ES-I3 (cell line): ENCODE results near the gene DRAP1.

Experiments used
- H3K36me3 ChIP-seq: 2 replicates; pipeline ENCODE4 v1.6.1; 2013; ENCODE audit warnings: mild to moderate bottlenecking, low read length, control low read depth, moderate library complexity; ENCODE audit not compliant: insufficient read depth
- H3K4me1 ChIP-seq: 2 replicates; pipeline ENCODE4 v1.6.1; 2013; ENCODE audit warnings: mild to moderate bottlenecking, control low read depth, low read length; ENCODE audit not compliant: insufficient read depth
- H3K9ac ChIP-seq: 2 replicates; pipeline ENCODE4 v1.6.1; 2013; ENCODE audit warnings: low read depth, mild to moderate bottlenecking, low read length, moderate library complexity
- H3K9me3 ChIP-seq: 2 replicates; pipeline ENCODE4 v1.6.1; 2013; ENCODE audit warnings: mild to moderate bottlenecking, low read length, moderate library complexity; ENCODE audit not compliant: control insufficient read depth, insufficient read depth

DRAP1 gene

DNA sequence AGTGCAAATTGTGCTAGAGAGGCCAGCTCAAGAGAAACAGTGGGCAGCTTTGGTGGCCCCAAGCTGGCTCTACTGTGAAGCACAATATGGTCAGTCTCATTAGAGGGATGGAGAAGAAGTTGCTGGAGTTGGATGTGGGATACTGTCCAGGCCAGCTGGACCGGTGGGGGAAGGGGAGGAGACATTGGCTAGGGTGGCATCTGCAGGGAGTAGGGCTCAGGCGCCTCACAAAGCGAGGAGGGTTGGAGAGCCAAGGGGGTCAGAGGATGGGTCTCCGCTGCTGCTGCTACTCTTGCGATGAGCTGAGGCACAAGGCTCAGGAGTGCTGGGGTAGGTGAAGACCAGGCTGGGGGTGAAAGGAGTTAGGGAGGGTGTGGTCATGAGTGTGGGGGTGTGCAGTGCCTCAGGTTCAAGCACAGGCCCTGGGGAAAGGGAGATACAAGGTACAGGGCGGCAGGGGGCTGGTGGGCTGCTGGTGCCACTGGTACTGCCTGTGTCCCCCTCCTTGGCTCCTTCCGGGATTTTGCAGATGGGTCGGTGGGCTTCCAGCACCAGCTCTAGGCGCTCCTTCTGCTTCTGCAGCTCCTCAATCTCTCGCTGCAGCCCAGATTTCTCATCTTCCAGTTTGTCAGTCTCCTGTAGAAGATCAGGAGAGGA is 26.4 kb upstream of the DRAP1 start:
- Histone ChIP-seq H3K9ac (no peak overlapping the region), H3K9me3 (no peaks in the 10 kb centered on the region), H3K36me3 (peaks cover 5% of the 10 kb centered on the region; the same call in 1 of the 2 replicates), H3K4me1 (peaks cover 7% of the 10 kb centered on the region; the same call in 1 of the 2 replicates)

DNA sequence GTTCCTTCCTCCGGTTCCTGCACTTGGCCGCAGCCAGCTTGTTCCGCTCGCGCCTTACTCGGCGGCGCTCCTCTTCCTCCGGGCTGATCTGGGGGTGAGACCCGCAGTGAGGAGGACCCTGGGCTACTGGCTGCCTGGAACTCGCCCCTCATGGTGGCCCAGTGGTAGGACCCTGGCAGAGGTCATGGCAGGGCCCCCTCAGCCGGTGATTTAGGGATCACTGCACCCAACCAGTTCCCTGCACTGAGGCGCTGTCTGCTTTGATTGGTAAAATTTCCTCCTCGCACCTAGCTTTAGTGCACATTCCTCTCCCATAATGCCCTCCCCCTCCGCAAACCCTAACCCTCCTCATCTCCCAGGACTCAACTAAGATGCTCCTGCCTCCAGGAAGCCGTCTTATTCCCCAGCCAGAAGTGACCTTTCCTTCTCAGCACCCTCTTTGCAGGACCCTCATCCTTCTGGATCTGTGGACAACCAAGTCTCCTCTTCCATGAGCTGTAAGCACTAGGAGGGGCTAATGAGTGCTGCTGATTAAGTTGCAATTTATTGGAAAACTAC is 25.1 kb upstream of the DRAP1 start:
- Histone ChIP-seq H3K9ac (no peak overlapping the region), H3K36me3 (peaks cover 5% of the 10 kb centered on the region; the same call in 1 of the 2 replicates), H3K4me1 (peaks cover 7% of the 10 kb centered on the region; the same call in 1 of the 2 replicates), H3K9me3 (no peaks in the 10 kb centered on the region)

DNA sequence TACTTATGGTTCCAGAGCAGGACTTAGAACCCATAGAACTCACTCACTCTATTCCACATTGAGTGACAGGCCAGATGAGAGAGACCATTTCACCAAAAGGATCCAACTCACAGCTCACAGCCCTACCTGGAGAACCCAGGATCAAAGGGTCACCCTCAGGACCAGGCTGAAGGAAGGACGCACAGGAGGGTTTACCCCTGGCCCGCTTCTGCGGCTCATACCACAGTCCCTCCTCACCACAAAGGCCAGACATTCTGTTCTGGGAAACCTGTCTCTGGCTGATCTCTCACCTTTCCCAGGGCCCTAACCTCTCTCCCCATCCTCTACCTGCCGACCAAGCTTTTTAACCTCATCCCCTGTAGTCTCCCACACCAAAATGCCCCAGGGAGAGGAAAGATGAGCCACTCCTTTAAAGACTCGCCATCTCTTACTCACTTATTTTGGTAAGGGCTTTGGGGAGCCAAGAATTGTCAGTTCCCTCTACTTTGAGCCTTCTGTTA is 23.7 kb upstream of the DRAP1 start:
- no peak overlapping the region for H3K9ac ChIP-seq
- H3K4me1 ChIP-seq = no peaks in the 10 kb centered on the region; the same call in 1 of the 2 replicates
- H3K9me3 ChIP-seq = no peaks in the 10 kb centered on the region
- peaks cover 5% of the 10 kb centered on the region; the same call in 1 of the 2 replicates for H3K36me3 ChIP-seq

DNA sequence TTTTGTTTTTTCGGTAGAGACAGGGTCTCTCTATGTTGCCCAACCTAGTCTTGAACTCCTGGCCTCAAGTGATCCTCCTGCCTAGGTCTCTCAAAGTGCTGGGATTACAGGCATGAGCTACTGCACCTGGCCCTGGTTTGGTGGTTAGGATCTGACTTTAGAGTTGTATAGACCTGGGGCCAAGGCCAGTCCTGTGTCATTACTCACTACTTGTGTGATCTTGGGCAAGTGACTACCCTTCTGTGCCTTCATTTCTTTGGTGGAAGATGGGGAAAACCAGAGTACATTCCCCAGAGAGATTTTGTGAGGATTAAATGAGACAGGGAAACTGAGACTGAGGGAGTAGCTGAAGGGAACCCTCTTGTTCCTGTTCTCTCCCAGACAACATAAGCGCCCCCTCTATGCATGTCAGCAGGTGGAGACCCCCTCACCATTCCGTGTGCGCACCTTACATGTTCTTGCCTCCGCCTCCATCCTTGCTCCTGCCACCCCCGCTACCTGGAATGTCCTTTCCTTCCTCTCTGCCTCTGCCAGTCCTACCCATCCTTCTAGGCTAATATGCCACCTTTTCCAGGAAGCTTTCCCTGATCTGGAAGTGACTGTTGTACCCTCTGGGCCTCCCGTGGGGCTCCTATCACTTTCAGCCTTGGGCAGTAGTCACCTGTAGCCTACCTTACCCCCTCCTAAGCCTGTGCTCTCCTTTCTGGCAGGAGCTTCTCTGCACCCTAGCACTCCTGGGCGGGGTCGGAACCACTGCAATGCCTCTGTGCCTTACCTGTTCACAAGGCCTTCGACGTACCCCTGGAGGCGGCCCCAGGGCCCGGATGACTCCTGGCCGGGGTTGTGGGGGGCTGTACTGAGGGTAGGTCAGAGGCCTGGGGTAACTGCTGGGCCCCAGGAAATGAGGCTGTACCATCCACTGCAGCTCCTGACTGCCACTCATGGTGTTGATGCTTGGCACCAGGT is 22.9 kb upstream of the DRAP1 start:
- Histone ChIP-seq H3K4me1 (no peaks in the 10 kb centered on the region; the same call in 1 of the 2 replicates), H3K9me3 (no peaks in the 10 kb centered on the region), H3K9ac (no peak overlapping the region), H3K36me3 (peaks cover 5% of the 10 kb centered on the region; the same call in 1 of the 2 replicates)

DNA sequence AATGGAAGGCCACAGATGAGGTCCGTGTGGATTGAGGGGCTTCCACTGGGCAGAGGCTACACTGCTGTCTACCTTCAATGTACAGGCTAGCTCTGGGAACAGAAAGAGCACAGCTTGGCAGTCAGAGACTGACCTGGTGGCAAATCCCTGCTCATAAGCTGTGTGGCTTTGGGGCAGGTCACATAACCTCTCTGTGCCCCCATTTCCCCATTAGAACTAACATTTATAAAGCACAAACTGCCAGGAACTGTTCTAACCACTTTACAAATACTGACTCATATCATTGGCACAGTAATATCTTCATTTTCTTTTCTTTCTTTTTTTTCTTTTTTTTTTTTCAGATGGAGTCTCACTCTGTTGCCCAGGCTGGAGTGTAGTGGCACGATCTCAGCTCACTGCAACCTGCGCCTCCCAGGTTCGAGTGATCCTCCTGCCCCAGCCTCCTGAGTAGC is 22.2 kb upstream of the DRAP1 start:
- Histone ChIP-seq H3K9ac (no peak overlapping the region), H3K36me3 (peaks cover 5% of the 10 kb centered on the region; the same call in 1 of the 2 replicates), H3K4me1 (peaks cover under 1% of the 10 kb centered on the region; the same call in 1 of the 2 replicates), H3K9me3 (no peaks in the 10 kb centered on the region)

DNA sequence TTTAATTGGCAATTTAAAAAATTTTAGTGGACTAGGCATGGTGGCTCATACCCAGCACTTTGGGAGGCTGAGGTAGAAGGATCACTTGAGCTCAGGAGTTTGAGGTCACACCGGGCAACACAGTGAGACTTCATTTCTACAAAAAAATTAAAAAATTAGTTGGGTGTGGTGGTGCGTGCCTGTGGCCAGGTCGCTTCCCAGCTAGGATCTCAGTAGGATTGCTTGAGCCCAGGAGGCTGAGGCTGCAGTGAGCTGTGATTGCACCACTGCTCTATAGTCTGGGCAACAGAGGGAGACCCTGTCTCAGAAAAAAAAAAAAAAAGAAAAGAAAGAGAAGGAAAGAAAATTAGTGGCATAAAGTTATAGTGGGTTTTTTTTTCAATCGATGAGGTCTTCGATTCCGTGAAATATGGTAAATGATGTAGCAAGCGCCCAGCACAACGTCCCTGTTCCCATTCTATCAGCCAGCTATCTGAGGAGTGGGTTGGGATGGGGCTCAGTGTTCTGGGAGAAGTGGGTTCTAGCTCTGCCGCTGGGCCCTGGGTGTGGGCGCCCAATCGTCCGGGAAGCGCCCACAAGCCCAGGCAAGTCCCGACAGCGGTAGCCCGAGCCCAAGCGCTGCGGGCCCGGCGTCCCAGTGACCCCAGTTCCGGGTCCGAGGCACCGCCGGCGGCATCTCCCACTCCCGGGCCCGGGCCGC is 20.4 kb upstream of the DRAP1 start:
- Histone ChIP-seq H3K4me1 (peaks cover 14% of the 10 kb centered on the region), H3K9ac (peak overlapping the region; percentile 87), H3K9me3 (no peaks in the 10 kb centered on the region), H3K36me3 (peaks cover 5% of the 10 kb centered on the region; the same call in 1 of the 2 replicates)

DNA sequence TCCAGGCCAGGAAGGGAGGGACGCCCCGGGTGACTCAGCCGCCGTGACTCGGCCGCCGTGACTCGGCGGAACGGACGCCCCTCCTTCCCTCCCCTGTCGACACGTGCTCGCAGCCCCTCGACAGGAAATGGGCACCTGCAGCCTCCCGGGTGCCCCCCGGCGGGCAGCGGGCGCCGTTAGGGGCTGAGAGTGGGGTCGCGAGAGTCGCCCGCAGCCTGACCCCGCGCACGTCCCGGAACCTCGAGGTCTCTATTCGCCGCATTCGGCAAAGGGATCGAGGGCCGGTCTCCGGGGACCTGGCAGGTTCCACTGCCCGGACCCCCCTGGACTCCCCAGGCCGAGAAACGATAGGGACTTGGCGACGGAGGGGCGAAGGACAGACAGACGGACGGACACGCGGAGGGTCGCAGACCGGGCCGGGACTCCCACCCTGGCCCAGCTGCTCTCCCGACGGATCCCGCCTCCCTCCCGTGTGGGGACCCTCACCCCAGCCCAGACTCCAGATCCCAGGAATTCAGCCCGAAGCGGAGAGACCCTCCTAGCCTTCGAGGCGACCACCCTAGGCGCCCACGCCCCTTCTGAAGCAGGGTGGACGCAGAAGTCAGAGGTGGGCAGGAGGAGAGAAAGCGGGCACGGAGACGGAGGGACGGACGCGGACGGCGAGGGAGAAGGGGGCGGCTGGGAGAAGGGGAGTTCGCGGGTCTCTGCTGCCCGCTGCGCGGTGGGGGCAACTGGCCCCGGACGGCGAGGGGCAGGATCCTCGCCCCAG is 19.7 kb upstream of the DRAP1 start:
- no peaks in the 10 kb centered on the region for H3K9me3 ChIP-seq
- peaks cover 5% of the 10 kb centered on the region; the same call in 1 of the 2 replicates for H3K36me3 ChIP-seq
- H3K4me1 ChIP-seq = peaks cover 16% of the 10 kb centered on the region
- H3K9ac ChIP-seq = peak overlapping the region; percentile 87

DNA sequence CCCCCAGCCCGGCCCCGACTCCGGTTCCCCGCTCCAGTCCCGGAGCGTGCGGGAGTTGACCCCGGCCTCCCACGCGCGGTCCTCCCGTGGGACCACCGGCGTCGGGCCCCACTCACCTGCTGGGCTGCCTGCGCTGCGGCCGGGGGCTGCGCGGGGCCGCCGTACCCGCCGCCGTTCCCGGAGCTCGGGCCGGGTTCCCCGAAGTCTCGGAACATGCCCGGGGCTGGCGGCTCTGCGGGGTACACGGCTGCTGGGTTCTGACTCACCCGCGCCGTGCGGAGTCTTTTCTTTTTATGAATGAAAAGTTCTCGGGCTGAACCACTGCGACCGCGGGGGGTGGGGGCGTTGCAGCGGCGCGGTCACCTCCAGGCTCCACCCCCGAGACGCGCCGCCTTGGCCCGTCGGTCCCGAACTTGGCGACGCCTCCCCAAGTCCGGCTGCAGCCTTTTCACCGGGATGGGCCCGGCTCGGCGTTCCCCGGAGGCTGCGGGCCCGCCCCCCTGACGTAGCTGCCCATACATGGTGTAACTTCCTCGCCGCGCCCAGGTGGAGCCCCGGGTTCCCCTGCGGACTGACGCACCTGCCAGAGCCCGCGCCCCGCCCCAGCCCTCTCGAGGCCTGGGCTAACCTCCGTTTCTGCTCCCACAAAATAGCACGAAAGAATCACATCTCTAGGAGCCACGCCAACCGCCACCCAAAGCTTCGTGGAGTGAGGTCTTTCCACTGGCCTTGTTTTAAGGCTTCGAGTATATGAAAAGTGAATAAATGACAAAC is 18.9 kb upstream of the DRAP1 start, which contains the start of gene FOSL1:
Gene FOSL1, minus strand, starts transcription at position 264 of the 774 bp plus-strand sequence. Its CDS starts 49 bp downstream, at position 215.
- Histone ChIP-seq H3K9ac (peak within 1 kb of the TSS; percentile 87), H3K9me3 (no peaks in the 10 kb centered on the region), H3K36me3 (peaks cover 5% of the 10 kb centered on the region; the same call in 1 of the 2 replicates), H3K4me1 (peaks cover 16% of the 10 kb centered on the region)

DNA sequence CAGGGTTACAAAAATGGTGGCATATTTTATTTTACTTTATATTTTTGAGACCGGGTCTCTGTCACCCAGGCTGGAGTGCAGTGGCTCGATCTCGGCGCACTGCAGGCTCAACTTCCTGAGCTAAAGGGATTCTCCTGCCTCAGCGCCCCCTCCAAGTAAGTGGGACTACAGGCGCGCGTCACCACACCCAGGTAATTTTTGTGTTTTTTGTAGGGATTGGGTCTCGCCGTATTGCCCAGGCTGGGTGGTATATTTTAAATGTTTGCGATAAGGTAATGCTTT is 18.4 kb upstream of the DRAP1 start:
- peaks cover 3% of the 10 kb centered on the region; the same call in 1 of the 2 replicates for H3K36me3 ChIP-seq
- H3K9ac ChIP-seq = peak overlapping the region; percentile 7; the same call in 1 of the 2 replicates
- peaks cover 16% of the 10 kb centered on the region for H3K4me1 ChIP-seq
- no peaks in the 10 kb centered on the region for H3K9me3 ChIP-seq

DNA sequence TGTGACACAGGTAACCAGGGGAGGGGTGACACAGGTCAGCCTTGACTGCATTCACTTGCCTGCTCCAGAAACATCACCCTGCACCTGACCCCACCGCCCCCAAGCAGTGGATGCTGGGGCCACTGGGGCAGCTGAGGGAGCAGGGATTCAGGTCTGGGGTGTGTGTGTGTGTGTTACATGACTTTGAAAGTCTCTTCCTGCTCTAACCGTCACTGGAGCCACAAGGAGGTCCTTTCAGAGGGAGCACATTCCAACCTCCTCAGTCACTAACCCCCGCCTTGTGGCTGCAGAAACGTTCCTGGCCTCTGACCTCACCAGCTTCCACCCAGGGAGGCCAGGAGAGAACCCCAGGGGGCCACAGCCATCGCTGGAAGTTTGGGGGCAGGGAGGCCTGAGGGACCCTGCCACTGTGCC is 16.2 kb upstream of the DRAP1 start:
- Histone ChIP-seq H3K9me3 (no peaks in the 10 kb centered on the region), H3K9ac (no peak overlapping the region), H3K4me1 (peaks cover 16% of the 10 kb centered on the region), H3K36me3 (no peaks in the 10 kb centered on the region)

DNA sequence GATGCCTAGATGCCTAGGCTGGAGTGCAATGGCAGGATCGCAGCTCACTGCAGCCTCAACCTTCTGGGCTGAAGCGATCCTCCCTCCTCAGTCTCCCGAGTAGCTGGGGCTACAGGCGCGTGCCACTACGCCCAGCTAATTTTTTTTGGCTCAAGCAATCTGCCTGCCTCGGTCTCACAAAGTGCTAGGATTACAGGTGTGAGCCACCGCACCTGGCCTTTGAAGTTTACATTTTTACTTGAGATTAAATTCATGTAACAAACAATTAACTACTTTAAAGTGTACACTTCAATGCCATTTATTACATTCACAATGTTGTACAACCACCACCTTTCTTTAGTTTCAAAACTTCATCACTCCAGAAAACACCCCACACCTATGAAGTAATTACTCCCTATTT is 15.5 kb upstream of the DRAP1 start:
- H3K36me3 ChIP-seq = no peaks in the 10 kb centered on the region
- H3K9ac ChIP-seq = no peak overlapping the region
- no peaks in the 10 kb centered on the region for H3K9me3 ChIP-seq
- peaks cover 16% of the 10 kb centered on the region for H3K4me1 ChIP-seq

DNA sequence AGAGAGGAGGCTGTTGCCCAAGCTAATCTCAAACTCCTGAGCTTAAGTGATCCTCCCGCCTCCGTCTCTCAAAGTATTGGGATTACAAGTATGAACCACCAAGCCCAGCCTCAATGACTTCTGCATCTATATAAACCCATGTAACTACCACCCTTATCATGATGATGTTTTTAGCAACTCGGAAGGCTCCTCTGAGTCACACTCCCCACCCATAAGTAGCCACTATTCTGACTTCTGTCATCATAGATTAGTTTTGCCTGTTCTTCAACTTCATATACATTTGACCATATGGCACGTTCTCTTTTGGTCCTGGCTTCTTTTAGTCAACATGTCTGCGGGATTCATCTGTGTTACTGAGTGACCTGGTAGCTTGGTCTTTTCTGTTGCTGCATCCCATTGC is 12.6 kb upstream of the DRAP1 start:
- Histone ChIP-seq H3K4me1 (peaks cover 16% of the 10 kb centered on the region), H3K36me3 (no peaks in the 10 kb centered on the region), H3K9ac (no peak overlapping the region), H3K9me3 (no peaks in the 10 kb centered on the region)
